Lower leg skin (tissue), 3 donors: Measurements from ENCODE around the gene KDM4B.

ENCODE experiments used
- CTCF ChIP-seq, 3 donors: fragments of 450-650 bp; IDR thresholded peaks; one replicate each; pipeline ENCODE4 v1.5.1; 2016; ENCODE audit warnings: antibody characterized with exemption in 3 of 3, mild to moderate bottlenecking in 3 of 3, moderate library complexity in 2 of 3
- POLR2A ChIP-seq, 2 donors: fragments of 450-650 bp; IDR thresholded peaks; one replicate each; pipeline ENCODE4 v1.6.1; 2016 to 2017; ENCODE audit warnings: antibody characterized with exemption in 2 of 2, mild to moderate bottlenecking in 1 of 2, moderate library complexity in 1 of 2

- no peak for TF ChIP-seq CTCF (IDR thresholded peaks at IDR 0.05)
- no peak for TF ChIP-seq POLR2A (IDR thresholded peaks at IDR 0.05)
Measured at GRCh38 chr19:5149508-5149907, 180.6 kb downstream of the KDM4B start.
